Measurements from ENCODE around the gene SHOC1.

GRCh38 chr9:111783424-111783823, 11.3 kb downstream of the SHOC1 start:
- TF ChIP-seq EZH2 (conservative IDR thresholded peaks at IDR 0.05; ENCODE audit: low read depth, low read length) (no peak), POLR2A (IDR thresholded peaks at IDR 0.05; ENCODE audit: insufficient read depth in 1 of 2, low read depth in 2 of 2, low read length in 2 of 2) (no peak), ZNF850 (CRISPR knock-in tag; conservative IDR thresholded peaks at IDR 0.05) (no peak)
- TF ChIP-seq, protein P1, sequence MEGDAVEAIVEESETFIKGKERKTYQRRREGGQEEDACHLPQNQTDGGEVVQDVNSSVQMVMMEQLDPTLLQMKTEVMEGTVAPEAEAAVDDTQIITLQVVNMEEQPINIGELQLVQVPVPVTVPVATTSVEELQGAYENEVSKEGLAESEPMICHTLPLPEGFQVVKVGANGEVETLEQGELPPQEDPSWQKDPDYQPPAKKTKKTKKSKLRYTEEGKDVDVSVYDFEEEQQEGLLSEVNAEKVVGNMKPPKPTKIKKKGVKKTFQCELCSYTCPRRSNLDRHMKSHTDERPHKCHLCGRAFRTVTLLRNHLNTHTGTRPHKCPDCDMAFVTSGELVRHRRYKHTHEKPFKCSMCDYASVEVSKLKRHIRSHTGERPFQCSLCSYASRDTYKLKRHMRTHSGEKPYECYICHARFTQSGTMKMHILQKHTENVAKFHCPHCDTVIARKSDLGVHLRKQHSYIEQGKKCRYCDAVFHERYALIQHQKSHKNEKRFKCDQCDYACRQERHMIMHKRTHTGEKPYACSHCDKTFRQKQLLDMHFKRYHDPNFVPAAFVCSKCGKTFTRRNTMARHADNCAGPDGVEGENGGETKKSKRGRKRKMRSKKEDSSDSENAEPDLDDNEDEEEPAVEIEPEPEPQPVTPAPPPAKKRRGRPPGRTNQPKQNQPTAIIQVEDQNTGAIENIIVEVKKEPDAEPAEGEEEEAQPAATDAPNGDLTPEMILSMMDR (CRISPR knock-in tag; IDR thresholded peaks at IDR 0.05), result no peak

Data from HepG2 (cell line).